GM12874 (cell line): ENCODE data around the gene DPP8.

Experiments
- CTCF ChIP-seq: IDR thresholded peaks from 2 replicates; pipeline ENCODE4 v1.5.1; 2011; ENCODE audit warnings: low read depth, mild to moderate bottlenecking, control low read depth, low read length, moderate library complexity; ENCODE audit not compliant: insufficient read depth

Gene DPP8

GRCh38 chr15:65476903-65477302 is 40.6 kb downstream of the DPP8 start:
- TF ChIP-seq CTCF: no peak

GRCh38 chr15:65470866-65471265 is 46.6 kb downstream of the DPP8 start:
- TF ChIP-seq CTCF: no peak

GRCh38 chr15:65468229-65468909 is 49.1 kb downstream of the DPP8 start:
- TF ChIP-seq CTCF: no peak

- no peak for TF ChIP-seq CTCF
These were observed 50.6 kb downstream of the DPP8 start for GRCh38 chr15:65466901-65467300.

- no peak for TF ChIP-seq CTCF
These were observed 56.6 kb downstream of the DPP8 start for GRCh38 chr15:65460741-65461347.

GRCh38 chr15:65451989-65452388 is 65.5 kb downstream of the DPP8 start:
- TF ChIP-seq CTCF: no peak

GRCh38 chr15:65450556-65450955 is 66.9 kb downstream of the DPP8 start:
- TF ChIP-seq CTCF: no peak
